HepG2 (cell line): ENCODE measurements around the gene GMPPB. TPM values are rescaled to one million over a fixed set of nuclear protein-coding genes. Genes with fewer than 3 reads are reported as not detected.

ENCODE experiments used
- AGO1 ChIP-seq: fragments of 200-400 bp; formaldehyde crosslinking; IDR thresholded peaks from 2 replicates; pipeline ENCODE4 v1.6.1; 2017; ENCODE audit warnings: mild to moderate bottlenecking, low read depth, low read length, moderate library complexity; ENCODE audit not compliant: poor library complexity, severe bottlenecking
- CCDC6 ChIP-seq: sonication (generic); formaldehyde crosslinking; IDR thresholded peaks from 2 replicates; pipeline ENCODE4 v1.8.1; 2022; ENCODE audit warnings: mild to moderate bottlenecking, missing genetic modification reagents, moderate library complexity
- CENPT ChIP-seq: sonication (generic); formaldehyde crosslinking; IDR thresholded peaks from 2 replicates; pipeline ENCODE4 v1.8.0; 2022; ENCODE audit warnings: low read depth, mild to moderate bottlenecking, moderate library complexity, missing genetic modification reagents
- EEA1 ChIP-seq: sonication (generic); formaldehyde crosslinking; IDR thresholded peaks from 2 replicates; pipeline ENCODE4 v1.5.1; 2020; ENCODE audit warnings: mild to moderate bottlenecking, missing genetic modification reagents, borderline replicate concordance
- GPN1 ChIP-seq: sonication (generic); formaldehyde crosslinking; IDR thresholded peaks from 2 replicates; pipeline ENCODE4 v1.5.1; 2020; ENCODE audit warnings: missing genetic modification reagents, borderline replicate concordance
- JUND ChIP-seq: sonication (generic); formaldehyde crosslinking; IDR thresholded peaks from 2 replicates; pipeline ENCODE4 v1.8.0; 2022; ENCODE audit warnings: mild to moderate bottlenecking, missing genetic modification reagents
- KDM5A ChIP-seq: fragments of 200-600 bp; sonication (generic); IDR thresholded peaks from 2 replicates; pipeline ENCODE4 v1.7.0; 2018; ENCODE audit warnings: antibody characterized with exemption, mild to moderate bottlenecking, low read length, borderline replicate concordance
- KMT2A ChIP-seq: sonication (generic); formaldehyde crosslinking; IDR thresholded peaks from 2 replicates; pipeline ENCODE4 v1.4.0; 2020; ENCODE audit warnings: missing genetic modification reagents
- MAF1 ChIP-seq: sonication (generic); formaldehyde crosslinking; IDR thresholded peaks from 2 replicates; pipeline ENCODE4 v1.5.0; 2020; ENCODE audit warnings: missing genetic modification reagents, borderline replicate concordance
- MAFF ChIP-seq: IDR thresholded peaks from 2 replicates; pipeline ENCODE4 v1.6.1; 2011; ENCODE audit warnings: low read depth, low read length, improper control_type of control experiment
- PAX8 ChIP-seq: sonication (generic); formaldehyde crosslinking; IDR thresholded peaks from 2 replicates; pipeline ENCODE4 v1.8.0; 2022; ENCODE audit warnings: mild to moderate bottlenecking, missing genetic modification reagents, borderline replicate concordance
- POLR2A ChIP-seq, 2 experiments: IDR thresholded peaks; 2 replicates each; pipeline ENCODE4 v1.6.1; 2011; ENCODE audit warnings: low read depth in 2 of 2, low read length in 2 of 2, mild to moderate bottlenecking in 1 of 2, moderate library complexity in 1 of 2; ENCODE audit not compliant: insufficient read depth in 1 of 2
- STAT5B ChIP-seq: sonication (generic); formaldehyde crosslinking; IDR thresholded peaks from 2 replicates; pipeline ENCODE4 v1.4.0; 2020; ENCODE audit warnings: missing genetic modification reagents
- TCF12 ChIP-seq, 2 experiments: fragments of 450-650 bp in 1 of 2; sonication (generic) in 1 of 2; formaldehyde crosslinking in 1 of 2; IDR thresholded peaks; 2 replicates each; pipeline versions ENCODE4 v1.6.1 to v1.8.0; 2017 to 2022; ENCODE audit warnings: antibody characterized with exemption in 1 of 2, mild to moderate bottlenecking in 1 of 2, missing genetic modification reagents in 1 of 2, moderate library complexity in 1 of 2
- U2AF2 ChIP-seq: fragments of 200-400 bp; formaldehyde crosslinking; IDR thresholded peaks from 2 replicates; pipeline ENCODE4 v1.6.1; 2017; ENCODE audit warnings: low read depth, mild to moderate bottlenecking, low read length
- XRCC5 ChIP-seq: fragments of 200-400 bp; formaldehyde crosslinking; optimal IDR thresholded peaks from 2 replicates; pipeline ENCODE3; 2017; ENCODE audit warnings: mild to moderate bottlenecking, low read length
- ZEB1 ChIP-seq: IDR thresholded peaks from 2 replicates; pipeline ENCODE4 v1.6.1; 2012; ENCODE audit warnings: mild to moderate bottlenecking, low read depth, inconsistent platforms; ENCODE audit not compliant: insufficient replicate concordance
- ZFP36 ChIP-seq: fragments of 150-350 bp; IDR thresholded peaks from 2 replicates; pipeline ENCODE4 v1.6.1; 2018; ENCODE audit warnings: borderline replicate concordance, low read length, low read depth; ENCODE audit not compliant: partially characterized antibody
- ZFP62 ChIP-seq: sonication (generic); formaldehyde crosslinking; IDR thresholded peaks from 2 replicates; pipeline ENCODE4 v1.4.0; 2020; ENCODE audit warnings: missing genetic modification reagents
- ZFY ChIP-seq: sonication (generic); formaldehyde crosslinking; IDR thresholded peaks from 2 replicates; pipeline ENCODE4 v1.4.0; 2020; ENCODE audit warnings: missing genetic modification reagents
- ZMYM4 ChIP-seq: sonication (generic); formaldehyde crosslinking; IDR thresholded peaks from 2 replicates; pipeline ENCODE4 v1.8.1; 2023; ENCODE audit warnings: mild to moderate bottlenecking, missing genetic modification reagents
- ZNF558 ChIP-seq: sonication (generic); formaldehyde crosslinking; IDR thresholded peaks from 2 replicates; pipeline ENCODE4 v1.9.0; 2022; ENCODE audit warnings: mild to moderate bottlenecking, missing genetic modification reagents, borderline replicate concordance
- ZNF678 ChIP-seq: sonication (generic); formaldehyde crosslinking; IDR thresholded peaks from 2 replicates; pipeline ENCODE4 v1.4.0; 2020; ENCODE audit warnings: mild to moderate bottlenecking, missing genetic modification reagents
- ZNF768 ChIP-seq: sonication (generic); formaldehyde crosslinking; IDR thresholded peaks from 2 replicates; pipeline ENCODE4 v1.4.0; 2020; ENCODE audit warnings: missing genetic modification reagents
- ZNF776 ChIP-seq: sonication (generic); formaldehyde crosslinking; IDR thresholded peaks from 2 replicates; pipeline ENCODE4 v1.4.0; 2020; ENCODE audit warnings: mild to moderate bottlenecking, missing genetic modification reagents
- ZSCAN29 ChIP-seq: sonication (generic); formaldehyde crosslinking; conservative IDR thresholded peaks from 2 replicates; pipeline ENCODE4 v1.4.0; 2020; ENCODE audit warnings: mild to moderate bottlenecking, missing genetic modification reagents
- polyA plus RNA-seq, 8 experiments: library from polyadenylated mRNA; depleted of rRNA in 3 of 8; stranded (reverse) in 7 of 8; unstranded in 1 of 8; fragments of >200 nt; fragmentation: Illumina TruSeq in 4 of 8; extraction: Trizol in 4 of 8; gene quantifications; 2 replicates each; pipeline versions ENCODE4 v1.2.1 to v1.2.3, GENCODE V29; 2011 to 2016; ENCODE audit warnings: low read depth in 4 of 8, missing spikeins in 1 of 8, mixed read lengths in 1 of 8; ENCODE audit not compliant: insufficient read depth in 1 of 8
- total RNA-seq, 5 experiments: library from RNA; depleted of rRNA; stranded (reverse); fragments of >200 nt; fragmentation: Illumina TruSeq; extraction: Trizol; gene quantifications; 2 replicates each; pipeline ENCODE4 v1.2.3, GENCODE V29; 2016; ENCODE audit warnings: low read depth in 1 of 5
- TF ChIP-seq, protein P1 (sequence below): sonication (generic); formaldehyde crosslinking; IDR thresholded peaks from 2 replicates; pipeline ENCODE4 v1.5.0; 2020; ENCODE audit warnings: mild to moderate bottlenecking, missing genetic modification reagents
- TF ChIP-seq, protein P2 (sequence below): sonication (generic); formaldehyde crosslinking; IDR thresholded peaks from 2 replicates; pipeline ENCODE4 v1.4.0; 2020; ENCODE audit warnings: mild to moderate bottlenecking, missing genetic modification reagents
- TF ChIP-seq, protein P3 (sequence below): sonication (generic); formaldehyde crosslinking; IDR thresholded peaks from 2 replicates; pipeline ENCODE4 v1.4.0; 2020; ENCODE audit warnings: missing genetic modification reagents

Gene GMPPB
- total and polyA plus RNA-seq, 2 of the 13 experiments (the other 11 are each of a cell fraction or from before 2014, with no cell fraction given) = 6.5 to 23.1 TPM

DNA sequence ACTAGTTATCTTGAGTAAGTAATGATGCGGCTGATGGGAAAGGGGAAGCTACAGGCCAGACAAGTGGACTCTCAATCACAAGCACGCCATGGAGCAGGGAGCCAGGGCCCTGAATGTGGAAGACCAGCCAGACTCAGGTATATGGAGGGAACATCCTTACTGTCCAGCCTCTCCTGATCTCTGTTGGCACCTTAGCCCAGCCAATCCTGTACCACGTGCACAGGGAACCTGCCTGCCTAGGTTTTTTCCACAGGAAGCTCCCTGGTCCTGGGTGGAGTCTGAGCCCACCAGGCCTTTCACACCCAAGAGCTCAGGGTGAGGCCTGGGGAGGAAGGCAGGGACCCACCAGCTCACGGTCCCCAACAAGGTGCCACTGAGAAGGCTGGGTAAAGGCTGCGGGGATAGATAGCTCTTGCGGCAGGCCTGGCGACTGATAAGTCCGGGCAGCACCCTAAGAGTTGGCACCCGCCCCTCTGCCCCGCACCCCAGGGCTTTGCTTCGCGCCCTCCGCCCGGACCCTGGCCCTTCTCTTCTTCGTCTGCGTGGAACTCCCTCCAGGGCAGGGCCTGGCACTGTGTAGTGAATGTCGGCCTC is 50.5 kb downstream of the GMPPB start (continued):
- TF ChIP-seq, protein P1, sequence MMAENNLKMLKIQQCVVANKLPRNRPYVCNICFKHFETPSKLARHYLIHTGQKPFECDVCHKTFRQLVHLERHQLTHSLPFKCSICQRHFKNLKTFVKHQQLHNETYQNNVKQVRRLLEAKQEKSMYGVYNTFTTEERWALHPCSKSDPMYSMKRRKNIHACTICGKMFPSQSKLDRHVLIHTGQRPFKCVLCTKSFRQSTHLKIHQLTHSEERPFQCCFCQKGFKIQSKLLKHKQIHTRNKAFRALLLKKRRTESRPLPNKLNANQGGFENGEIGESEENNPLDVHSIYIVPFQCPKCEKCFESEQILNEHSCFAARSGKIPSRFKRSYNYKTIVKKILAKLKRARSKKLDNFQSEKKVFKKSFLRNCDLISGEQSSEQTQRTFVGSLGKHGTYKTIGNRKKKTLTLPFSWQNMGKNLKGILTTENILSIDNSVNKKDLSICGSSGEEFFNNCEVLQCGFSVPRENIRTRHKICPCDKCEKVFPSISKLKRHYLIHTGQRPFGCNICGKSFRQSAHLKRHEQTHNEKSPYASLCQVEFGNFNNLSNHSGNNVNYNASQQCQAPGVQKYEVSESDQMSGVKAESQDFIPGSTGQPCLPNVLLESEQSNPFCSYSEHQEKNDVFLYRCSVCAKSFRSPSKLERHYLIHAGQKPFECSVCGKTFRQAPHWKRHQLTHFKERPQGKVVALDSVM (CRISPR knock-in tag) = peak; percentile 38; the same call in 1 of the 2 replicates
- TF ChIP-seq PAX8 (CRISPR knock-in tag) (no peak), TCF12 (IDR thresholded peaks at IDR 0.05) (no peak), TCF12 (CRISPR knock-in tag; IDR thresholded peaks at IDR 0.05) (no peak; the same call in 1 of the 2 replicates), GPN1 (no peak), KDM5A (no peak), MAFF (no peak), KMT2A (CRISPR knock-in tag) (no peak), ZNF558 (CRISPR knock-in tag) (no peak), ZNF776 (CRISPR knock-in tag) (peak; percentile 18; the same call in 1 of the 2 replicates), ZNF678 (no peak), STAT5B (CRISPR knock-in tag) (no peak), ZSCAN29 (CRISPR knock-in tag) (no peak), CENPT (peak; percentile 25; the same call in 1 of the 2 replicates), ZFP36 (no peak), ZFY (CRISPR knock-in tag) (peak; percentile 78), JUND (no peak), ZNF768 (CRISPR knock-in tag) (no peak), MAF1 (CRISPR knock-in tag) (no peak), POLR2A (IDR thresholded peaks at IDR 0.05; ENCODE audit: insufficient read depth in 1 of 2, low read depth in 2 of 2, low read length in 2 of 2) (peak in 1 of 2 experiments; percentile 79; a peak in 1 of 4 replicates), ZFP62 (CRISPR knock-in tag) (no peak), ZEB1 (no peak), ZMYM4 (CRISPR knock-in tag) (no peak; the same call in none of the 2 replicates), CCDC6 (no peak), AGO1 (no peak), XRCC5 (no peak), EEA1 (CRISPR knock-in tag) (no peak), U2AF2 (no peak)
- TF ChIP-seq, protein P2, sequence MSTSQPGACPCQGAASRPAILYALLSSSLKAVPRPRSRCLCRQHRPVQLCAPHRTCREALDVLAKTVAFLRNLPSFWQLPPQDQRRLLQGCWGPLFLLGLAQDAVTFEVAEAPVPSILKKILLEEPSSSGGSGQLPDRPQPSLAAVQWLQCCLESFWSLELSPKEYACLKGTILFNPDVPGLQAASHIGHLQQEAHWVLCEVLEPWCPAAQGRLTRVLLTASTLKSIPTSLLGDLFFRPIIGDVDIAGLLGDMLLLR = no peak; the same call in none of the 2 replicates
- TF ChIP-seq, protein P3, sequence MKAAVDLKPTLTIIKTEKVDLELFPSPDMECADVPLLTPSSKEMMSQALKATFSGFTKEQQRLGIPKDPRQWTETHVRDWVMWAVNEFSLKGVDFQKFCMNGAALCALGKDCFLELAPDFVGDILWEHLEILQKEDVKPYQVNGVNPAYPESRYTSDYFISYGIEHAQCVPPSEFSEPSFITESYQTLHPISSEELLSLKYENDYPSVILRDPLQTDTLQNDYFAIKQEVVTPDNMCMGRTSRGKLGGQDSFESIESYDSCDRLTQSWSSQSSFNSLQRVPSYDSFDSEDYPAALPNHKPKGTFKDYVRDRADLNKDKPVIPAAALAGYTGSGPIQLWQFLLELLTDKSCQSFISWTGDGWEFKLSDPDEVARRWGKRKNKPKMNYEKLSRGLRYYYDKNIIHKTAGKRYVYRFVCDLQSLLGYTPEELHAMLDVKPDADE (CRISPR knock-in tag) = no peak
